GM23248 (cell line): ENCODE results near the gene OR2J2. TPM values are rescaled to one million over a fixed set of nuclear protein-coding genes. Genes with fewer than 3 reads are reported as not detected.
"Not testable (repeated sequence)": the region's sequence is repeated elsewhere in the genome, so short reads cannot be mapped to it uniquely, and the experiment has no call there.

Experiments used
- DNase-seq: peaks from one replicate; pipeline ENCODE4 v3.0.0-alpha.2; 2015
- H2AFZ ChIP-seq: fragments of 200-600 bp; sonication (generic); 2 replicates; pipeline ENCODE4 v1.6.1; 2016; ENCODE audit warnings: antibody characterized with exemption
- H3F3A ChIP-seq: fragments of 200-600 bp; sonication (generic); 2 replicates; pipeline ENCODE4 v1.6.1; 2016; ENCODE audit warnings: mild to moderate bottlenecking, antibody characterized with exemption, mixed run types; ENCODE audit not compliant: insufficient read depth
- H3K27ac ChIP-seq: fragments of 200-600 bp; sonication (generic); 2 replicates; pipeline ENCODE4 v1.5.1; 2016; ENCODE audit warnings: mild to moderate bottlenecking
- H3K27me3 ChIP-seq: fragments of 200-600 bp; sonication (generic); replicated peaks from 2 replicates; pipeline ENCODE4 v1.6.1; 2016; ENCODE audit warnings: mild to moderate bottlenecking; ENCODE audit not compliant: insufficient read depth
- H3K36me3 ChIP-seq: fragments of 200-600 bp; sonication (generic); 2 replicates; pipeline ENCODE4 v1.6.1; 2016; ENCODE audit warnings: low read depth, mild to moderate bottlenecking
- H3K4me1 ChIP-seq: fragments of 200-600 bp; sonication (generic); 2 replicates; pipeline ENCODE4 v1.6.1; 2016; ENCODE audit warnings: mild to moderate bottlenecking; ENCODE audit not compliant: insufficient read depth
- H3K4me2 ChIP-seq: fragments of 200-600 bp; sonication (generic); one replicate; pipeline ENCODE4 v1.6.1; 2016; ENCODE audit warnings: mild to moderate bottlenecking; ENCODE audit not compliant: unreplicated experiment
- H3K4me3 ChIP-seq: fragments of 200-600 bp; sonication (generic); 2 replicates; pipeline ENCODE4 v1.5.1; 2016; ENCODE audit warnings: mild to moderate bottlenecking
- H3K79me2 ChIP-seq: fragments of 200-600 bp; sonication (generic); 2 replicates; pipeline ENCODE4 v1.6.1; 2016; ENCODE audit warnings: mild to moderate bottlenecking; ENCODE audit not compliant: insufficient read depth
- H3K9ac ChIP-seq: fragments of 200-600 bp; sonication (generic); 2 replicates; pipeline ENCODE4 v1.6.1; 2016; ENCODE audit warnings: mild to moderate bottlenecking
- H3K9me2 ChIP-seq: fragments of 200-600 bp; sonication (generic); 2 replicates; pipeline ENCODE4 v1.6.1; 2016; ENCODE audit warnings: mixed run types, mild to moderate bottlenecking, moderate library complexity; ENCODE audit not compliant: insufficient read depth
- H3K9me3 ChIP-seq: fragments of 200-600 bp; sonication (generic); one replicate; pipeline ENCODE4 v1.6.1; 2017; ENCODE audit warnings: low read depth
- H4K20me1 ChIP-seq: fragments of 200-600 bp; sonication (generic); 2 replicates; pipeline ENCODE4 v1.6.0; 2016; ENCODE audit not compliant: insufficient read depth
- EZH2 ChIP-seq: fragments of 200-600 bp; sonication (generic); IDR thresholded peaks from 2 replicates; pipeline ENCODE4 v1.6.1; 2018; ENCODE audit warnings: antibody characterized with exemption, mild to moderate bottlenecking; ENCODE audit not compliant: insufficient read depth, poor library complexity, severe bottlenecking
- EZH2phosphoT487 ChIP-seq: fragments of 200-600 bp; sonication (generic); IDR thresholded peaks from 2 replicates; pipeline ENCODE4 v1.6.1; 2018; ENCODE audit warnings: antibody characterized with exemption, moderate library complexity, mild to moderate bottlenecking, low read depth; ENCODE audit not compliant: insufficient read depth
- WGBS, 2 experiments: methylation state at CpG; one replicate each; pipeline ENCODE4 v1.1.6; 2015 to 2017; ENCODE audit warnings: low lambda C conversion rate in 2 of 2, low coverage in 1 of 2; ENCODE audit errors: missing lambda C conversion rate in 2 of 2; 5-methylcytosine and 5-hydroxymethylcytosine counted together
- in situ Hi-C: fragments of 300-500 bp; cut with MboI; formaldehyde crosslinking; loops from 2 replicates; pipeline ENCODE4 v1.15.0; 2020
- polyA plus RNA-seq: library from polyadenylated mRNA; unstranded; fragments of >200 nt; fragmentation: Nextera tagmentation; extraction: Ambion mirVana; gene quantifications from 2 replicates; pipeline ENCODE4 v1.2.1, GENCODE V29; 2016
- total RNA-seq: library from RNA; depleted of rRNA; stranded (reverse); fragments of >200 nt; shearing (Covaris generic); gene quantifications from 2 replicates; pipeline ENCODE4 v1.2.3, GENCODE V29; 2014

The OR2J2 gene
- total and polyA plus RNA-seq, 2 experiments from 2014 or later: not detected

DNA sequence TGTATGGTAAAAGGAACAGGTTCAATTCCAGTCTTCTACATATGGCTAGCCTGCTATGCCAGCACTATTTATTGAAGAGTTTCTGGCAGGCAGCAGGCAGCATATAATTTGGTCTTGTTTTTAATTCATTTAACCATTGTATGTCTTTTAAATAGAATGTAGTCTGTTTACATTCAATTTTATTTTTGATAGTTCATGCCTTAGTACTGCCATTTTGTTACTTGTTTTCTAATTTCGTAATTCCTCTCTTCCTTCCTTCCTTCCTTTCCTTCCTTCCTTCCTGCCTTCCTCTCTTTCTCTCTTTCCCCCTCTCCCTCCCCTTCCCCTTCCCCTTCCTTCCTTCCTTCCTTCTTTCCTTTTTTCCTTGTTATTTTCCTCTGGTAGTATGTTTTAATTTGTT lies 17.6 kb upstream of the OR2J2 start:
- Histone ChIP-seq H4K20me1 (no peaks in the 10 kb centered on the region), H3K27ac (no peak overlapping the region), H3F3A (no peaks in the 10 kb centered on the region), H3K27me3 (no peaks in the 10 kb centered on the region), H3K79me2 (no peaks in the 10 kb centered on the region), H3K4me1 (no peaks in the 10 kb centered on the region), H3K36me3 (no peaks in the 10 kb centered on the region), H2AFZ (no peak overlapping the region), H3K4me3 (no peak overlapping the region), H3K9ac (no peak overlapping the region), H3K9me3 (no peaks in the 10 kb centered on the region), H3K9me2 (no peaks in the 10 kb centered on the region), H3K4me2 (no peak overlapping the region)
- in situ Hi-C loops: no loop called here
- TF ChIP-seq EZH2phosphoT487 (no peak), EZH2 (no peak)
- no peak for DNase-seq
- 7 to 67% methylated on average over 1 of the region's 1 CpG for WGBS, 2 experiments

DNA sequence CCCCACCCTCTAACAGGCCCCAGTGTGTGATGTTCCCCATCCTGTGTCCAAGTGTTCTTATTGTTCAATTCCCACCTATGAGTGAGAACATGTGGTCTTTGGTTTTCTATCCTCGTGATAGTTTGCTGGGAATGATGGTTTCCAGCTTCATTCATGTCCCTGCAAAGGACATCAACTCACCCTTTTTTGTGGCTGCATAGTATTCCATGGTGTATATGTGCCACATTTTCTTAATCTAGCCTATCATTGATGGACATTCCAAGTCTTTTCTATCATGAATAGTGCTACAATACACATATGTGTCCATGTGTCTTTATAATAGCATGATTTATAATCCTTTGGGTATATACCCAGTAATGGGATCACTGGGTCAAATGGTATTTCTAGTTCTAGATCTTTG lies 15.5 kb upstream of the OR2J2 start:
- in situ Hi-C loops, H3K27ac ChIP-seq, H3K79me2 ChIP-seq, H3K4me2 ChIP-seq, H3K4me3 ChIP-seq, H3K9me3 ChIP-seq, H3K9ac ChIP-seq, H3K9me2 ChIP-seq, H4K20me1 ChIP-seq, H3F3A ChIP-seq, DNase-seq, H3K4me1 ChIP-seq, H2AFZ ChIP-seq, H3K27me3 ChIP-seq, H3K36me3 ChIP-seq: not testable (repeated sequence)
- 0% methylated on average over 1 of the region's 1 CpG for WGBS, 2 experiments

DNA sequence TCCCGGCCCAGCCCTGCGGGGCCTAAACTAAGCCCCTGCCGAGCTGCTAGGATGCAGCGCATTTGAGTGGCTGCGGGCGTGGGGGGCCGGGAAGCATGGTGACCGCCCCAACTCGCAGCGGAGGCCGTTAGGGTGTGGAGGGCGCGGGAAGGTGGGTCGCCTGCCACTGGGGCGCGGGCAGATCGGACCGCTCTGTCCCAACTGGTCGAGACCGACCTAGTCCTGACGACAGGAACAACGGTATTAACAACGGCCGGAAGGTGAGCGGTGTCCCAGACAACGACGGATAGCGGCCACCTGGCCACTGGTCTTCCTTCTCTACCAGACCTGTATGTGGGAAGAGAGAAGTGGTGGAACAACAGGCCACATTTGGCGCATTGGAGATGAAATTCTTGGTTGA lies 10.8 kb upstream of the OR2J2 start:
- H3K27me3 ChIP-seq, H3K9me3 ChIP-seq, H3K9ac ChIP-seq, H3K79me2 ChIP-seq, H3K4me2 ChIP-seq, in situ Hi-C loops, H3K27ac ChIP-seq, H3K9me2 ChIP-seq, H3F3A ChIP-seq, H4K20me1 ChIP-seq, H3K4me3 ChIP-seq, H2AFZ ChIP-seq, DNase-seq, H3K4me1 ChIP-seq, H3K36me3 ChIP-seq: not testable (repeated sequence)
- WGBS, 2 experiments: 65 to 67% methylated on average over 11 to 14 of the region's 29 CpGs

DNA sequence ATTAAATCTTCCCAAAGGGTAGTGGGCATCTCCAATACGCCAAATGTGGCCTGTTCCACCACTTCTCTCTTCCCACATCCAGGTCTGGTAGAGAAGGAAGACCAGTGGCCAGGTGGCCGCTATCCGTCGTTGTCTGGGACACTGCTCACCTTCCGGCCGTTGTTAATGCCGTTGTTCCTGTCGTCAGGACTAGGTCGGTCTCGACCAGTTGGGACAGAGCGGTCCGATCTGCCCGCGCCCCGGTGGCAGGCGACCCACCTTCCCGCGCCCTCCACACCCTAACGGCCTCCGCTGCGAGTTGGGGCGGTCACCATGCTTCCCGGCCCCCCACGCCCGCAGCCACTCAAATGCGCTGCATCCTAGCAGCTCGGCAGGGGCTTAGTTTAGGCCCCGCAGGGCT lies 5.1 kb upstream of the OR2J2 start:
- WGBS, 2 experiments: 77 to 82% methylated on average over 11 to 19 of the region's 28 CpGs
- H3K9ac ChIP-seq, H3K4me1 ChIP-seq, H3K27me3 ChIP-seq, H3F3A ChIP-seq, in situ Hi-C loops, DNase-seq, H3K4me3 ChIP-seq, H3K27ac ChIP-seq, H3K9me3 ChIP-seq, H3K36me3 ChIP-seq, H3K9me2 ChIP-seq, H4K20me1 ChIP-seq, H3K79me2 ChIP-seq, H2AFZ ChIP-seq, H3K4me2 ChIP-seq: not testable (repeated sequence)

DNA sequence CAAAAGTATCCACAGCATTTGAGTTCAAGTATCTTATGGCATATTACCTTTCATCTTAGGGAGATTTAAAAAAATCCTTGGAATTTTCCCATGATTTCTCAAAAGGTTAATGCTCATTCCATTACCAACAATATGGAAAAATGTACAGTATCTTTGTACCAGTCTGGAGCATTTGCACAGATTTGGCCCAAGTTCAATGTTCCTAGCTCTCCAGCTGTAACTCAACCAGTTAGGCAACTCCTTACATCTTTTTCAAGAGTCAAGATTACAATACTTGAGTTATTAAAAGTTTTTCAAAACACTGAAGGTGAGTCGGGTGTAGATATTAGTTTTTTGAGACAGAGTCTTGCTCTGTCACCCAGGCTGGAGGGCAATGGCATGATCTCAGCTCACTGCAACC lies 1.0 kb downstream of the OR2J2 start:
- no peaks in the 10 kb centered on the region for H3K27me3 ChIP-seq
- H3K4me3 ChIP-seq: no peak overlapping the region
- H3K4me1 ChIP-seq: no peaks in the 10 kb centered on the region
- no peaks in the 10 kb centered on the region for H3F3A ChIP-seq
- 16 to 17% methylated on average over 1 of the region's 1 CpG for WGBS, 2 experiments
- no peaks in the 10 kb centered on the region for H3K9me3 ChIP-seq
- no peak overlapping the region for H2AFZ ChIP-seq
- no peaks in the 10 kb centered on the region for H3K36me3 ChIP-seq
- H3K79me2 ChIP-seq: no peaks in the 10 kb centered on the region
- in situ Hi-C loops: no loop called here
- no peaks in the 10 kb centered on the region for H4K20me1 ChIP-seq
- no peak for DNase-seq
- no peak overlapping the region for H3K27ac ChIP-seq
- no peak overlapping the region for H3K4me2 ChIP-seq
- H3K9ac ChIP-seq: no peak overlapping the region
- no peak for TF ChIP-seq EZH2phosphoT487
- TF ChIP-seq EZH2: no peak
- no peaks in the 10 kb centered on the region for H3K9me2 ChIP-seq
